IMR-90 (cell line): Measurements from ENCODE around the gene EPSTI1. TPM values are rescaled to one million over a fixed set of nuclear protein-coding genes. Genes with fewer than 3 reads are reported as not detected.

Experiments
- ATAC-seq: fragments of 200-7000 bp; cut with Tn5 transposase; 2 replicates; pipeline ENCODE4 v1.9.1; 2020; ENCODE audit warnings: low read depth, mild to moderate bottlenecking, moderate library complexity
- BruUV-seq: library from RNA; stranded (reverse); fragments of 400-500 nt; replicated peaks from 2 replicates; lab custom pipeline; 2021; lab: Mats Ljungman, UMichigan
- CTCF ChIA-PET: fragments of 300-600 bp; formaldehyde crosslinking; extraction: SDS; loops from one replicate; lab custom pipeline; 2021; ENCODE audit warnings: antibody characterized with exemption; lab: Yijun Ruan, JAX
- POLR2A ChIA-PET: fragments of 300-600 bp; sonication (Branson Sonifier 250); formaldehyde crosslinking; loops from one replicate; lab custom pipeline; 2022; ENCODE audit warnings: antibody characterized with exemption; ENCODE audit not compliant: unreplicated experiment; lab: Charles Lee
- DNase-seq: peaks from one replicate; pipeline ENCODE4 v3.0.0; 2013
- H2AFZ ChIP-seq: replicated peaks from 2 replicates; pipeline ENCODE3; 2013; ENCODE audit warnings: low read length, mild to moderate bottlenecking; ENCODE audit not compliant: poor library complexity
- H2AK5ac ChIP-seq: 2 replicates; pipeline ENCODE4 v1.6.1; 2013; ENCODE audit warnings: low read depth, low read length, inconsistent platforms
- H2AK9ac ChIP-seq: replicated peaks from 2 replicates; pipeline ENCODE3; 2013; ENCODE audit warnings: mild to moderate bottlenecking, low read depth, low read length, moderate library complexity; ENCODE audit not compliant: poor library complexity
- H2BK120ac ChIP-seq: 2 replicates; pipeline ENCODE4 v1.6.1; 2013; ENCODE audit warnings: low read depth, low read length, inconsistent platforms
- H2BK15ac ChIP-seq: 3 replicates; pipeline ENCODE4 v1.6.1; 2013; ENCODE audit warnings: low read depth, low read length, inconsistent platforms
- H2BK20ac ChIP-seq: 2 replicates; pipeline ENCODE4 v1.6.1; 2013; ENCODE audit warnings: low read depth, mild to moderate bottlenecking, inconsistent platforms, low read length, moderate library complexity
- H2BK5ac ChIP-seq: 2 replicates; pipeline ENCODE4 v1.6.1; 2013; ENCODE audit warnings: mild to moderate bottlenecking, low read depth, low read length, inconsistent platforms; ENCODE audit not compliant: poor library complexity, severe bottlenecking
- H3K14ac ChIP-seq: replicated peaks from 2 replicates; pipeline ENCODE4 v1.6.1; 2013; ENCODE audit warnings: low read depth, low read length, inconsistent platforms
- H3K18ac ChIP-seq: 2 replicates; pipeline ENCODE4 v1.6.1; 2013; ENCODE audit warnings: low read depth, low read length, control low read depth
- H3K23ac ChIP-seq: 2 replicates; pipeline ENCODE4 v1.6.1; 2013; ENCODE audit warnings: low read depth, low read length, inconsistent platforms
- H3K27ac ChIP-seq: 2 replicates; pipeline ENCODE4 v1.5.1; 2013; ENCODE audit warnings: mild to moderate bottlenecking, control low read depth, low read length; ENCODE audit not compliant: insufficient read depth
- H3K27me3 ChIP-seq: 2 replicates; pipeline ENCODE4 v1.6.1; 2013; ENCODE audit warnings: low read length; ENCODE audit not compliant: control insufficient read depth, insufficient read depth
- H3K36me3 ChIP-seq: 2 replicates; pipeline ENCODE4 v1.6.1; 2013; ENCODE audit warnings: low read length, mixed read lengths; ENCODE audit not compliant: control insufficient read depth, insufficient read depth
- H3K4ac ChIP-seq: 2 replicates; pipeline ENCODE4 v1.6.1; 2013; ENCODE audit warnings: low read depth, low read length, inconsistent platforms
- H3K4me1 ChIP-seq: 2 replicates; pipeline ENCODE4 v1.6.1; 2013; ENCODE audit warnings: low read length, mixed read lengths; ENCODE audit not compliant: control insufficient read depth, insufficient read depth
- H3K4me2 ChIP-seq: 2 replicates; pipeline ENCODE4 v1.6.1; 2013; ENCODE audit warnings: low read depth, mild to moderate bottlenecking, control low read depth, low read length, moderate library complexity
- H3K4me3 ChIP-seq: 2 replicates; pipeline ENCODE4 v1.5.1; 2013; ENCODE audit warnings: low read depth, mild to moderate bottlenecking, control low read depth, low read length, moderate library complexity; ENCODE audit not compliant: insufficient read depth
- H3K56ac ChIP-seq: 2 replicates; pipeline ENCODE4 v1.6.1; 2013; ENCODE audit warnings: low read length, inconsistent platforms; ENCODE audit not compliant: insufficient read depth; ENCODE audit errors: extremely low read depth
- H3K79me1 ChIP-seq, 2 experiments: 2 replicates each; pipeline ENCODE4 v1.6.1; 2013; ENCODE audit warnings: low read length in 2 of 2, inconsistent platforms in 1 of 2, low read depth in 1 of 2
- H3K9ac ChIP-seq: 2 replicates; pipeline ENCODE4 v1.6.1; 2013; ENCODE audit warnings: low read depth, low read length, control low read depth
- H3K9me1 ChIP-seq: 2 replicates; pipeline ENCODE4 v1.6.1; 2013; ENCODE audit warnings: low read length, inconsistent platforms; ENCODE audit not compliant: insufficient read depth
- H3K9me3 ChIP-seq: 2 replicates; pipeline ENCODE4 v1.6.1; 2013; ENCODE audit warnings: low read length; ENCODE audit not compliant: control insufficient read depth, insufficient read depth
- H4K20me1 ChIP-seq: 2 replicates; pipeline ENCODE4 v1.6.1; 2013; ENCODE audit warnings: low read length, inconsistent platforms; ENCODE audit not compliant: insufficient read depth
- H4K5ac ChIP-seq: 2 replicates; pipeline ENCODE4 v1.6.1; 2013; ENCODE audit warnings: mild to moderate bottlenecking, low read depth, low read length, control low read depth
- H4K8ac ChIP-seq, 2 experiments: 2 replicates each; pipeline ENCODE4 v1.6.1; 2013; ENCODE audit warnings: low read depth in 2 of 2, low read length in 2 of 2, control low read depth in 1 of 2, inconsistent platforms in 1 of 2
- H4K91ac ChIP-seq: 2 replicates; pipeline ENCODE4 v1.6.1; 2013; ENCODE audit warnings: low read depth, low read length, inconsistent platforms; ENCODE audit not compliant: insufficient read depth
- CEBPB ChIP-seq: IDR thresholded peaks from 2 replicates; pipeline ENCODE4 v1.6.1; 2012; ENCODE audit warnings: low read depth, low read length, improper control_type of control experiment
- CHD1 ChIP-seq: IDR thresholded peaks from 2 replicates; pipeline ENCODE4 v1.6.1; 2012; ENCODE audit warnings: low read depth, low read length, improper control_type of control experiment
- MAFK ChIP-seq: IDR thresholded peaks from 2 replicates; pipeline ENCODE4 v1.6.1; 2012; ENCODE audit warnings: low read depth, low read length, improper control_type of control experiment
- MAZ ChIP-seq: IDR thresholded peaks from 2 replicates; pipeline ENCODE4 v1.6.1; 2012; ENCODE audit warnings: low read depth, mild to moderate bottlenecking, low read length, improper control_type of control experiment, moderate library complexity, borderline replicate concordance
- POLR2A ChIP-seq: IDR thresholded peaks from 2 replicates; pipeline ENCODE4 v1.6.1; 2012; ENCODE audit warnings: mild to moderate bottlenecking, low read depth, low read length
- RAD21 ChIP-seq: IDR thresholded peaks from 2 replicates; pipeline ENCODE4 v1.6.1; 2012; ENCODE audit warnings: low read length, improper control_type of control experiment
- RFX5 ChIP-seq: IDR thresholded peaks from 2 replicates; pipeline ENCODE4 v1.8.0; 2012; ENCODE audit warnings: low read depth, mild to moderate bottlenecking, low read length, moderate library complexity
- WGBS, 2 experiments: methylation state at CpG; one replicate each; pipeline versions ENCODE4 v1.1.5 to v1.1.7; 2013; ENCODE audit warnings: missing lambda C conversion rate in 2 of 2; ENCODE audit not compliant: insufficient read length in 1 of 2; ENCODE audit errors: extremely low coverage in 2 of 2; 5-methylcytosine and 5-hydroxymethylcytosine counted together
- dilution Hi-C: fragments of 300-500 bp; cut with HindIII; formaldehyde crosslinking; loops from one replicate; pipeline ENCODE4 v1.14.3; 2018; ENCODE audit warnings: low sequenced_read_pairs; ENCODE audit not compliant: unreplicated experiment
- in situ Hi-C: fragments of 300-500 bp; cut with MboI; formaldehyde crosslinking; loops from 3 replicates; pipeline ENCODE4 v1.14.3; 2019; ENCODE audit warnings: low sequenced_read_pairs, inconsistent platforms, mixed read lengths
- intact Hi-C: fragments of 100-400 bp; cut with micrococcal nuclease; formaldehyde crosslinking; loops from 2 replicates; pipeline ENCODE4 v1.10.0; 2022
- polyA plus RNA-seq, 3 experiments: library from polyadenylated mRNA; depleted of rRNA; stranded (reverse); fragments of >200 nt; gene quantifications; 2 replicates each; pipeline ENCODE4 v1.2.3, GENCODE V29; 2012; ENCODE audit warnings: low replicate concordance in 1 of 3
- total RNA-seq: library from RNA; depleted of rRNA; stranded (reverse); fragments of >200 nt; gene quantifications from 2 replicates; pipeline ENCODE4 v1.2.3, GENCODE V29; 2012
- TF ChIP-seq, protein P1 (sequence below): conservative IDR thresholded peaks from 2 replicates; pipeline ENCODE4 v1.5.1; 2012; ENCODE audit warnings: mild to moderate bottlenecking, low read depth, low read length, improper control_type of control experiment
- TF ChIP-seq, protein P2 (sequence below): fragments of 150-350 bp; IDR thresholded peaks from 2 replicates; pipeline ENCODE4 v1.6.1; 2016; ENCODE audit warnings: low read depth, mild to moderate bottlenecking, low read length, moderate library complexity, borderline replicate concordance

EPSTI1 gene
- total and polyA plus RNA-seq, 2 of the 4 experiments (the other 2 are of a cell fraction): 0.90 to 1.6 TPM

DNA sequence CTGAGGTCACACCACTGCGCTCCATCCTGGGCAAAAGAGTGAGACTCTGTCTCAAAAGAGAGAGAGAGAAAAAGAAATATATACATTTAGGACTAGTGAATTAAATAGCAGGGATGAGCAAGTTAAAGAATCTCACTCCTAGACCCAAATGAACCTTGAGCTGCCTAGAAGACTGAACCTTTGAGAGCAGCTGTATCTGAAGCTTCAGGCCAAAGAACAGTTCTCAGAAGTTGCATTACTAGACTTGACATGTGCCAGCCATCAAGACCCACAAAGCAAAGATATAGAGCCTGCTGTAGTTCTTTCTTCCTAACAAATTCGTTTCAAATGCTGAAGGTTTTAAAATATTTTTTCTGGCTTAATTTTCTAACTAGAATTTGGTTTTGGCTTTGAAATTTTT lies 47.9 kb upstream of the EPSTI1 start:
- Histone ChIP-seq H3K27me3 (no peaks in the 10 kb centered on the region), H3K36me3 (no peaks in the 10 kb centered on the region), H3K23ac (no peak overlapping the region), H3K9me3 (no peaks in the 10 kb centered on the region), H3K18ac (no peak overlapping the region), H2BK5ac (no peak overlapping the region), H4K8ac (no peak overlapping the region), H3K9ac (no peak overlapping the region), H2BK20ac (no peak overlapping the region), H4K91ac (no peak overlapping the region), H2AK9ac (no peak overlapping the region), H3K4me1 (peaks cover 4% of the 10 kb centered on the region; the same call in 1 of the 2 replicates), H3K56ac (no peak overlapping the region), H3K79me1 (peaks cover 49 to 58% of the 10 kb centered on the region in 2 experiments), H2BK15ac (no peak overlapping the region), H2AFZ (no peak overlapping the region), H3K4ac (no peak overlapping the region), H4K5ac (no peak overlapping the region), H3K4me3 (no peak overlapping the region), H3K4me2 (no peak overlapping the region), H4K20me1 (peaks cover 9% of the 10 kb centered on the region; the same call in 1 of the 2 replicates), H3K27ac (no peak overlapping the region), H3K9me1 (peaks cover 7% of the 10 kb centered on the region), H2BK120ac (no peak overlapping the region), H3K14ac (no peak overlapping the region), H2AK5ac (no peak overlapping the region)
- WGBS, 2 experiments: no CpG with 5 or more reads among the region's 2 CpGs
- ATAC-seq: no peak
- no peak for TF ChIP-seq RFX5
- no peak for TF ChIP-seq CEBPB
- TF ChIP-seq CHD1: no peak
- TF ChIP-seq, protein P1, sequence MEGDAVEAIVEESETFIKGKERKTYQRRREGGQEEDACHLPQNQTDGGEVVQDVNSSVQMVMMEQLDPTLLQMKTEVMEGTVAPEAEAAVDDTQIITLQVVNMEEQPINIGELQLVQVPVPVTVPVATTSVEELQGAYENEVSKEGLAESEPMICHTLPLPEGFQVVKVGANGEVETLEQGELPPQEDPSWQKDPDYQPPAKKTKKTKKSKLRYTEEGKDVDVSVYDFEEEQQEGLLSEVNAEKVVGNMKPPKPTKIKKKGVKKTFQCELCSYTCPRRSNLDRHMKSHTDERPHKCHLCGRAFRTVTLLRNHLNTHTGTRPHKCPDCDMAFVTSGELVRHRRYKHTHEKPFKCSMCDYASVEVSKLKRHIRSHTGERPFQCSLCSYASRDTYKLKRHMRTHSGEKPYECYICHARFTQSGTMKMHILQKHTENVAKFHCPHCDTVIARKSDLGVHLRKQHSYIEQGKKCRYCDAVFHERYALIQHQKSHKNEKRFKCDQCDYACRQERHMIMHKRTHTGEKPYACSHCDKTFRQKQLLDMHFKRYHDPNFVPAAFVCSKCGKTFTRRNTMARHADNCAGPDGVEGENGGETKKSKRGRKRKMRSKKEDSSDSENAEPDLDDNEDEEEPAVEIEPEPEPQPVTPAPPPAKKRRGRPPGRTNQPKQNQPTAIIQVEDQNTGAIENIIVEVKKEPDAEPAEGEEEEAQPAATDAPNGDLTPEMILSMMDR: no peak
- no peak for TF ChIP-seq RAD21
- TF ChIP-seq MAZ: no peak
- no peak for TF ChIP-seq POLR2A
- TF ChIP-seq MAFK: no peak
- TF ChIP-seq, protein P2, sequence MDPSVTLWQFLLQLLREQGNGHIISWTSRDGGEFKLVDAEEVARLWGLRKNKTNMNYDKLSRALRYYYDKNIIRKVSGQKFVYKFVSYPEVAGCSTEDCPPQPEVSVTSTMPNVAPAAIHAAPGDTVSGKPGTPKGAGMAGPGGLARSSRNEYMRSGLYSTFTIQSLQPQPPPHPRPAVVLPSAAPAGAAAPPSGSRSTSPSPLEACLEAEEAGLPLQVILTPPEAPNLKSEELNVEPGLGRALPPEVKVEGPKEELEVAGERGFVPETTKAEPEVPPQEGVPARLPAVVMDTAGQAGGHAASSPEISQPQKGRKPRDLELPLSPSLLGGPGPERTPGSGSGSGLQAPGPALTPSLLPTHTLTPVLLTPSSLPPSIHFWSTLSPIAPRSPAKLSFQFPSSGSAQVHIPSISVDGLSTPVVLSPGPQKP: no peak
- intact Hi-C loops: no loop called here
- dilution Hi-C loops: no loop called here
- CTCF ChIA-PET: no interaction called here
- DNase-seq: no peak
- POLR2A ChIA-PET: no interaction called here
- no TSS peak for BruUV-seq
- in situ Hi-C loops: no loop called here
